K562 (cell line): ENCODE results near the gene FGF14. TPM values are rescaled to one million over a fixed set of nuclear protein-coding genes. Genes with fewer than 3 reads are reported as not detected.

Experiments used
- ATAC-seq: fragments of 200-7000 bp; cut with Tn5 transposase; 3 replicates; pipeline ENCODE4 v1.9.1; 2020; ENCODE audit warnings: moderate library complexity
- BruUV-seq: library from RNA; stranded (reverse); fragments of 400-500 nt; replicated peaks from 2 replicates; lab custom pipeline; 2021; lab: Mats Ljungman, UMichigan
- CTCF ChIA-PET: fragments of 300-600 bp; formaldehyde crosslinking; extraction: SDS; loops from one replicate; lab custom pipeline; 2021; ENCODE audit warnings: low intra/inter-chr PET ratio; lab: Yijun Ruan, JAX
- POLR2A ChIA-PET: fragments of 300-600, 350-650 bp; sonication (Branson Sonifier 250); formaldehyde crosslinking; extraction: SDS; loops from one replicate; lab custom pipeline; 2021; ENCODE audit warnings: antibody characterized with exemption, inconsistent platforms; lab: Yijun Ruan, JAX
- DNase-seq, 4 experiments: peaks; one replicate each; pipeline versions ENCODE4 v3.0.0 to v3.0.0-alpha.2; 2011 to 2018; ENCODE audit warnings: low spot score in 3 of 4, mixed read lengths in 3 of 4; ENCODE audit errors: extremely low read depth in 1 of 4
- FAIRE-seq: peaks from 2 replicates; lab custom pipeline; 2011; peaks lifted over from hg19 to GRCh38; lab: Jason Lieb, UNC
- H2AFZ ChIP-seq: 2 replicates; pipeline ENCODE4 v1.6.0; 2011; ENCODE audit warnings: low read depth, low read length, control low read depth, inconsistent platforms
- H3K27ac ChIP-seq: fragments of 200-600 bp; 3 replicates; pipeline ENCODE4 v1.8.0; 2011; ENCODE audit warnings: low read depth, mild to moderate bottlenecking, control low read depth, inconsistent platforms, low read length, moderate library complexity, mixed read lengths; ENCODE audit errors: extremely low read depth
- H3K27me3 ChIP-seq, 2 experiments: fragments of 300-600 bp in 1 of 2; 2 replicates in 1 of 2; 3 replicates in 1 of 2; pipeline versions ENCODE4 v1.6.0 to v1.8.0; 2011; ENCODE audit warnings: inconsistent platforms in 2 of 2, low read length in 2 of 2, mild to moderate bottlenecking in 1 of 2, mixed read lengths in 1 of 2, moderate library complexity in 1 of 2; ENCODE audit not compliant: control insufficient read depth in 2 of 2, insufficient read depth in 2 of 2
- H3K36me3 ChIP-seq: fragments of 300-600 bp; 3 replicates; pipeline ENCODE4 v1.8.0; 2011; ENCODE audit warnings: mild to moderate bottlenecking, low read length, inconsistent platforms; ENCODE audit not compliant: control insufficient read depth, insufficient read depth
- H3K4me1 ChIP-seq, 2 experiments: fragments of 200-600 bp in 1 of 2; replicated peaks in 1 of 2; 2 replicates in 1 of 2; 3 replicates in 1 of 2; pipeline versions ENCODE4 v1.5.1 to v1.8.0; 2011; ENCODE audit warnings: inconsistent platforms in 2 of 2, low read length in 2 of 2, mild to moderate bottlenecking in 1 of 2, mixed read lengths in 1 of 2, moderate library complexity in 1 of 2; ENCODE audit not compliant: control insufficient read depth in 2 of 2, insufficient read depth in 2 of 2
- H3K4me2 ChIP-seq: 2 replicates; pipeline ENCODE4 v1.6.1; 2011; ENCODE audit warnings: low read length, control low read depth, inconsistent platforms, mixed read lengths; ENCODE audit not compliant: insufficient read depth
- H3K4me3 ChIP-seq: fragments of 200-600 bp; sonication (generic), shearing (Covaris generic); 2 replicates; pipeline ENCODE4 v1.5.1; 2016; ENCODE audit warnings: control low read depth, inconsistent platforms
- H3K79me2 ChIP-seq: fragments of 200-600 bp; 3 replicates; pipeline ENCODE4 v1.8.0; 2011; ENCODE audit warnings: low read length, inconsistent platforms; ENCODE audit not compliant: control insufficient read depth, insufficient read depth
- H3K9ac ChIP-seq, 2 experiments: 2 replicates each; pipeline versions ENCODE4 v1.6.0 to v1.6.1; 2011; ENCODE audit warnings: low read depth in 2 of 2, low read length in 2 of 2, control low read depth in 1 of 2, inconsistent platforms in 1 of 2, mild to moderate bottlenecking in 1 of 2, mixed read lengths in 1 of 2; ENCODE audit not compliant: insufficient read depth in 1 of 2
- H3K9me1 ChIP-seq: one replicate; pipeline ENCODE4 v1.6.0; 2011; ENCODE audit warnings: inconsistent platforms, mild to moderate bottlenecking, low read length, moderate library complexity; ENCODE audit not compliant: control insufficient read depth, insufficient read depth
- H3K9me3 ChIP-seq: replicated peaks from 2 replicates; pipeline ENCODE4 v1.5.1; 2011; ENCODE audit warnings: low read depth, low read length, inconsistent platforms; ENCODE audit not compliant: control insufficient read depth, insufficient read depth
- H4K20me1 ChIP-seq: replicated peaks from 2 replicates; pipeline ENCODE4 v1.6.1; 2011; ENCODE audit warnings: low read length, inconsistent platforms, mixed read lengths; ENCODE audit not compliant: control insufficient read depth, insufficient read depth
- ETV6 ChIP-seq, 3 experiments: fragments of 150-350 bp in 1 of 3; sonication (generic) in 1 of 3; formaldehyde crosslinking in 1 of 3; IDR thresholded peaks; 2 replicates each; pipeline versions ENCODE4 v1.6.1 to v1.8.0; 2014 to 2022; ENCODE audit warnings: borderline replicate concordance in 2 of 3, low read depth in 2 of 3, antibody characterized with exemption in 1 of 3, low read length in 1 of 3, mild to moderate bottlenecking in 1 of 3, missing genetic modification reagents in 1 of 3
- GABPB1 ChIP-seq: sonication (generic); formaldehyde crosslinking; IDR thresholded peaks from 2 replicates; pipeline ENCODE4 v1.8.0; 2022; ENCODE audit warnings: mild to moderate bottlenecking, missing genetic modification reagents
- HCFC1 ChIP-seq: IDR thresholded peaks from 2 replicates; pipeline ENCODE4 v1.6.1; 2012; ENCODE audit warnings: low read depth, low read length, improper control_type of control experiment
- HDAC8 ChIP-seq: fragments of 450-650 bp; IDR thresholded peaks from 2 replicates; pipeline ENCODE4 v1.6.1; 2016; ENCODE audit warnings: mild to moderate bottlenecking, missing genetic modification characterization, moderate library complexity, missing compliant biosample characterization
- KDM5B ChIP-seq: fragments of 200-600 bp; sonication (generic); IDR thresholded peaks from 2 replicates; pipeline ENCODE4 v1.6.1; 2012; ENCODE audit warnings: low read depth, mild to moderate bottlenecking, moderate library complexity, low read length, control low read depth, inconsistent platforms; ENCODE audit not compliant: insufficient replicate concordance
- MCM5 ChIP-seq: fragments of 450-650 bp; IDR thresholded peaks from 2 replicates; pipeline ENCODE4 v1.6.1; 2016; ENCODE audit warnings: low read depth
- NFE2 ChIP-seq: IDR thresholded peaks from 2 replicates; pipeline ENCODE4 v1.6.1; 2014; ENCODE audit warnings: antibody characterized with exemption, low read depth
- PHB ChIP-seq: fragments of 250-450 bp; sonication (Bioruptor Pico); IDR thresholded peaks from 2 replicates; pipeline ENCODE4 v1.5.0; 2021
- PHF21A ChIP-seq: fragments of 450-650 bp; IDR thresholded peaks from 2 replicates; pipeline ENCODE4 v1.6.1; 2017; ENCODE audit warnings: low read depth, borderline replicate concordance
- POU5F1 ChIP-seq: fragments of 150-350 bp; IDR thresholded peaks from 2 replicates; pipeline ENCODE4 v1.6.1; 2014; ENCODE audit warnings: borderline replicate concordance, low read length, low read depth, mild to moderate bottlenecking; ENCODE audit not compliant: partially characterized antibody
- RHOXF2B ChIP-seq: fragments of 250-450 bp; sonication (Bioruptor Pico); conservative IDR thresholded peaks from 2 replicates; pipeline ENCODE4 v1.5.1; 2021
- SETDB1 ChIP-seq: IDR thresholded peaks from one replicate; pipeline ENCODE4 v1.6.1; 2012; ENCODE audit warnings: low read length, control low read depth, inconsistent platforms
- SP2 ChIP-seq: IDR thresholded peaks from 2 replicates; pipeline ENCODE4 v1.6.1; 2011; ENCODE audit warnings: mild to moderate bottlenecking, low read depth, low read length, moderate library complexity; ENCODE audit not compliant: poor library complexity, severe bottlenecking; ENCODE audit errors: extremely low read depth
- SRSF1 ChIP-seq: fragments of 200-400 bp; formaldehyde crosslinking; IDR thresholded peaks from 2 replicates; pipeline ENCODE4 v1.6.1; 2017; ENCODE audit warnings: mild to moderate bottlenecking, low read depth, low read length, moderate library complexity
- ZNF274 ChIP-seq: IDR thresholded peaks from 2 replicates; pipeline ENCODE4 v1.6.1; 2011; ENCODE audit warnings: low read depth, mild to moderate bottlenecking, low read length, moderate library complexity, borderline replicate concordance
- ZNF57 ChIP-seq: fragments of 450-650 bp; formaldehyde crosslinking; IDR thresholded peaks from 2 replicates; pipeline ENCODE4 v1.4.0; 2020; ENCODE audit warnings: mild to moderate bottlenecking, moderate library complexity
- ZNF668 ChIP-seq: fragments of 250-450 bp; sonication (Bioruptor Pico); IDR thresholded peaks from 2 replicates; pipeline ENCODE4 v1.8.0; 2022; ENCODE audit warnings: mild to moderate bottlenecking, inconsistent platforms
- WGBS: fragments of 100-300 bp; shearing (Covaris generic); methylation state at CpG from one replicate; pipeline ENCODE4 v1.1.6; 2016; ENCODE audit warnings: low coverage, mixed read lengths; ENCODE audit not compliant: insufficient coverage; ENCODE audit errors: missing lambda C conversion rate; 5-methylcytosine and 5-hydroxymethylcytosine counted together
- in situ Hi-C: fragments of 300-500 bp; cut with MboI; formaldehyde crosslinking; loops from 4 replicates; pipeline ENCODE4 v1.15.0; 2018; ENCODE audit warnings: inconsistent platforms, mixed read lengths
- intact Hi-C: fragments of 100-400 bp; cut with micrococcal nuclease; formaldehyde crosslinking; loops from 2 replicates; pipeline ENCODE4 v1.14.2; 2022
- polyA plus RNA-seq, 8 experiments: library from polyadenylated mRNA; depleted of rRNA in 4 of 8; stranded (reverse) in 5 of 8; unstranded in 3 of 8; fragments of >200 nt; fragmentation: Nextera tagmentation in 2 of 8; fragmentation: Illumina TruSeq in 1 of 8; extraction: Ambion mirVana in 2 of 8; extraction: Trizol in 1 of 8; gene quantifications; 2 replicates each; pipeline versions ENCODE4 v1.2.1 to v1.2.3, GENCODE V29; 2011 to 2014; ENCODE audit warnings: inconsistent platforms in 1 of 8, missing spikeins in 1 of 8
- total RNA-seq, 7 experiments: library from RNA; depleted of rRNA in 6 of 7; stranded (reverse); fragments of >200 nt in 6 of 7; fragmentation: Illumina TruSeq in 2 of 7; extraction: Trizol in 2 of 7; gene quantifications; 2 replicates each; pipeline versions ENCODE4 v1.2.1 to v1.2.3, GENCODE V29; 2011 to 2021; ENCODE audit warnings: low replicate concordance in 1 of 7
- TF ChIP-seq, protein P1 (sequence below): fragments of 450-650 bp; formaldehyde crosslinking; IDR thresholded peaks from 2 replicates; pipeline ENCODE4 v1.4.0; 2020; ENCODE audit warnings: mild to moderate bottlenecking, moderate library complexity
- TF ChIP-seq, protein P2 (sequence below): sonication (generic); formaldehyde crosslinking; IDR thresholded peaks from 2 replicates; pipeline ENCODE4 v1.9.0; 2022; ENCODE audit warnings: mild to moderate bottlenecking, missing genetic modification reagents

The FGF14 gene
- total and polyA plus RNA-seq, 9 of the 15 experiments (the other 6 are each of a cell fraction or from before 2014, with no cell fraction given): not detected

DNA sequence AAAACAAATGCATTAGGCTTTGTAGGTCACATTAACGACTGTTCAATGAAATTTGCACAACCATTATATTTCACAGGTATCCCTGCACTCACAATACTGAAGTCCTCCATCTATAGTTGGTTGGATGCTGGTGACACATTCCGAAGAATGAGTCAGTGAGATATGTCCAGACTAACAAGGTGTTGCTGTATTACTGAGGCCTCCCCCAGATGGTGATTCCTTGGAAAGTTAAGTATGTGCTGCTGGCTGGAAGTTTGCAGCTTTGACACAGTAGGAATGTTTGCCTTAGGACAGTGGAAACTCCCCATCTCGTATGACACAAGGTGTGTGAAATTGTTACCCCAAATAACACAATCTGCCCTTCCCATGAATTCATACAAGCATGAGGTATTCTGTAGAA lies 46.6 kb downstream of the FGF14 start (continued):
- TF ChIP-seq GABPB1 (CRISPR knock-in tag): no peak
- no peak for TF ChIP-seq POU5F1
- TF ChIP-seq KDM5B: no peak
- TF ChIP-seq PHF21A: no peak

DNA sequence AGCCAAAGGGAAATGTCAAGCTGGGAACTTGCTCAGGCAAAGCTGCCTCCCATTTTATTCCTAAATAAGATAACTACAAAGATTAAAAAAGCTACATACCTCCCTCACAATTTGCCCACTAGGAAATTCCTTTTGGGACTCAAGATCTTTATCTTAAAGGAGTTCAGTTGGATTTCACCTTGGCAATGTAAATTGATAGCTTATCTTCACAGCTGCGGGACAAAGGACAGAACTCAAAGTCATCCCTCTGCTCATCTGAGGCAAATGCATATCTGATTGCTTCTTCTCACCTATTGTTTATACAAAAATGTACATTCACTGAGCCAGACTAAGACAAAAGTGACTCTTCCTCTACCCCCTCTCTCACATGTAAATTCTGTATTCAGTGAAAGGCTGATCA lies 47.8 kb downstream of the FGF14 start:
- no TSS peak for BruUV-seq
- TF ChIP-seq SETDB1 (no peak), ZNF274 (no peak), PHB (CRISPR knock-in tag) (no peak), ZNF57 (no peak), RHOXF2B (CRISPR knock-in tag) (no peak), SRSF1 (no peak), SP2 (no peak), HDAC8 (tag) (no peak), NFE2 (no peak), ETV6 (IDR thresholded peaks at IDR 0.05; ENCODE audit: borderline replicate concordance in 1 of 2, low read depth in 2 of 2, low read length in 1 of 2) (no peak), ETV6 (CRISPR knock-in tag; IDR thresholded peaks at IDR 0.05; ENCODE audit: borderline replicate concordance) (no peak), HCFC1 (no peak), MCM5 (no peak), ZNF668 (CRISPR knock-in tag) (no peak)
- TF ChIP-seq, protein P1, sequence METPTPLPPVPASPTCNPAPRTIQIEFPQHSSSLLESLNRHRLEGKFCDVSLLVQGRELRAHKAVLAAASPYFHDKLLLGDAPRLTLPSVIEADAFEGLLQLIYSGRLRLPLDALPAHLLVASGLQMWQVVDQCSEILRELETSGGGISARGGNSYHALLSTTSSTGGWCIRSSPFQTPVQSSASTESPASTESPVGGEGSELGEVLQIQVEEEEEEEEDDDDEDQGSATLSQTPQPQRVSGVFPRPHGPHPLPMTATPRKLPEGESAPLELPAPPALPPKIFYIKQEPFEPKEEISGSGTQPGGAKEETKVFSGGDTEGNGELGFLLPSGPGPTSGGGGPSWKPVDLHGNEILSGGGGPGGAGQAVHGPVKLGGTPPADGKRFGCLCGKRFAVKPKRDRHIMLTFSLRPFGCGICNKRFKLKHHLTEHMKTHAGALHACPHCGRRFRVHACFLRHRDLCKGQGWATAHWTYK (CRISPR knock-in tag): no peak
- TF ChIP-seq, protein P2, sequence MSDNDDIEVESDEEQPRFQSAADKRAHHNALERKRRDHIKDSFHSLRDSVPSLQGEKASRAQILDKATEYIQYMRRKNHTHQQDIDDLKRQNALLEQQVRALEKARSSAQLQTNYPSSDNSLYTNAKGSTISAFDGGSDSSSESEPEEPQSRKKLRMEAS: no peak
- H3K9me1 ChIP-seq: no peaks in the 10 kb centered on the region
- H2AFZ ChIP-seq: no peak overlapping the region
- no peaks in the 10 kb centered on the region for H3K79me2 ChIP-seq
- no peaks in the 10 kb centered on the region for H3K9me3 ChIP-seq
- intact Hi-C loops: no loop called here
- ChIA-PET CTCF (no interaction called here), POLR2A (no interaction called here)
- in situ Hi-C loops: no loop called here
- 0% methylated on average over 1 of the region's 1 CpG for WGBS
- H3K4me3 ChIP-seq: no peak overlapping the region
- no peaks in the 10 kb centered on the region for H3K27me3 ChIP-seq
- FAIRE-seq (no peak), ATAC-seq (no peak), DNase-seq (no peak)
- no peaks in the 10 kb centered on the region for H4K20me1 ChIP-seq
- H3K36me3 ChIP-seq: no peaks in the 10 kb centered on the region
- H3K4me2 ChIP-seq: no peak overlapping the region
- no peaks in the 10 kb centered on the region for H3K4me1 ChIP-seq
- H3K9ac ChIP-seq: no peak overlapping the region
- no peak overlapping the region for H3K27ac ChIP-seq
